Heart right ventricle (tissue), 16 donors: ENCODE data around the gene KIF26B. TPM values are rescaled to one million over a fixed set of nuclear protein-coding genes. Genes with fewer than 3 reads are reported as not detected.
A peak's percentile ranks its signal among the peaks of the same experiment; 100 is the strongest.

ENCODE experiments used
- ATAC-seq, 8 donors: fragments of 200-7000 bp; cut with Tn5 transposase; one replicate each; pipeline ENCODE4 v1.9.1; 2020; ENCODE audit warnings: mild to moderate bottlenecking in 8 of 8, moderate library complexity in 8 of 8, moderate number of reproducible peaks in 1 of 8
- DNase-seq, 2 donors: peaks; one replicate each; pipeline ENCODE4 v3.0.0-alpha.2; 2020
- H3K27ac ChIP-seq, 10 donors: fragments of 200-600 bp; sonication (generic) in 2 of 10; one replicate each; pipeline versions ENCODE4 v1.5.0 to v1.8.0; 2020 to 2022; ENCODE audit warnings: mild to moderate bottlenecking in 3 of 10
- H3K27me3 ChIP-seq, 7 donors: fragments of 200-600 bp; one replicate each; pipeline ENCODE4 v1.8.0; 2021 to 2022; ENCODE audit warnings: mild to moderate bottlenecking in 2 of 7
- H3K36me3 ChIP-seq, 9 donors: fragments of 200-600 bp; sonication (generic) in 1 of 9; one replicate each; pipeline versions ENCODE4 v1.5.0 to v1.8.0; 2020 to 2022; ENCODE audit warnings: mild to moderate bottlenecking in 2 of 9
- H3K4me1 ChIP-seq, 9 donors: fragments of 200-600 bp; sonication (generic) in 1 of 9; one replicate each; pipeline versions ENCODE4 v1.5.0 to v1.8.0; 2020 to 2022; ENCODE audit warnings: mild to moderate bottlenecking in 4 of 9
- H3K4me3 ChIP-seq, 10 donors: fragments of 200-600 bp; sonication (generic) in 2 of 10; one replicate each; pipeline versions ENCODE4 v1.5.0 to v1.8.0; 2020 to 2022; ENCODE audit warnings: mild to moderate bottlenecking in 7 of 10, moderate library complexity in 2 of 10
- H3K9me3 ChIP-seq, 11 donors: fragments of 200-600 bp in 10 of 11; sonication (generic) in 2 of 11; one replicate each; pipeline versions ENCODE4 v1.5.0 to v1.8.0; 2013 to 2022; ENCODE audit warnings: mild to moderate bottlenecking in 2 of 11, control low read depth in 1 of 11, moderate library complexity in 1 of 11
- CTCF ChIP-seq, 9 donors: fragments of 200-600 bp; sonication (generic) in 2 of 9; IDR thresholded peaks; one replicate each; pipeline versions ENCODE4 v1.5.0 to v1.8.0; 2021 to 2022; ENCODE audit warnings: antibody characterized with exemption in 9 of 9, mild to moderate bottlenecking in 5 of 9, moderate library complexity in 1 of 9
- WGBS, 2 donors: extraction: QIAGEN DNeasy Blood & Tissue Kit; methylation state at CpG; one replicate each; pipeline ENCODE4 v1.1.7; 2013; ENCODE audit warnings: inconsistent platforms in 1 of 2; 5-methylcytosine and 5-hydroxymethylcytosine counted together
- intact Hi-C, 10 donors: fragments of 100-400 bp; cut with DNase I; formaldehyde crosslinking; loops; one replicate each; pipeline versions ENCODE4 v1.11.1 to v1.14.2; 2022
- polyA plus RNA-seq, 2 donors: library from polyadenylated mRNA; stranded (reverse); fragments of 200-250 nt; gene quantifications; one replicate each; pipeline ENCODE4 v1.2.3, GENCODE V29; 2013
- total RNA-seq, 10 donors: library from RNA; stranded (reverse); fragmentation: NEBNext Ultra II Directional in 3 of 10; extraction: Animal tissue kit (Norgen Biotek cat#: 25700) in 3 of 10; gene quantifications; one replicate each; pipeline versions ENCODE4 v1.2.1 to v1.2.4, GENCODE V29; 2021 to 2023
- donor health status: Arrhythmogenic right ventricular cardiomyopathy.
- donor health status: ischemic (EF 13 %, LVEDD 7.1; RV severe dilation, severe dysfunction).
- donor health status: healthy with polysubstance abuse.
- donor health status: DM: no; HTN: yes; CAD: no.
- donor health status: DM: no; HTN: no; CAD: no.
- donor health status: ischemic (EF 25% LVEDD 6.9; RV normal size, moderate dysfunction).
- donor health status: ischemic (EF 25% LVEDD 5.7; RV mildly dilated, moderate dysfunction).
- donor health status: healthy.
- donor health status: DM: yes; HTN: yes; CAD: no.
- donor health status: Ischemic cardiomyopathy.
- donor health status: ischemic (EF 35%, LVEDD 5.7; RV mildly dilated, moderate dysfunction).
- donor health status: nonischemic (EF 11% LVEDD 7.7; RV severe dilation, severe dysfunction).
- donor health status: DM: yes; HTN: yes; CAD: no.
- donor health status: PGD.
- donor health status: ischemic (EF 29% LVEDD 5.4; RV normal size, mild dysfunction).
- donor health status: nonischemic (EF 23%, LVEDD 6.1; RV moderate dilation, normal function).

The KIF26B gene
- total and polyA plus RNA-seq, 12 donors: 0.66 to 8.8 (median 2.8) TPM

GRCh38 chr1:245240648-245241165 lies 85.9 kb downstream of the KIF26B start:
- intact Hi-C loops: no loop called here
- DNase-seq: no peak
- no peak for TF ChIP-seq CTCF (IDR thresholded peaks at IDR 0.05)
- H3K4me3 ChIP-seq: no peak overlapping the region
- no peaks in the 10 kb centered on the region for H3K9me3 ChIP-seq
- no peak for ATAC-seq
- H3K36me3 ChIP-seq: no peaks in the 10 kb centered on the region
- H3K4me1 ChIP-seq: no peaks in the 10 kb centered on the region
- 70 to 82% methylated on average over 6 of the region's 6 CpGs for WGBS, 2 donors
- no peak overlapping the region for H3K27ac ChIP-seq
- H3K27me3 ChIP-seq: peaks cover 0 to 89% (median 14%) of the 10 kb centered on the region in 7 donors

DNA sequence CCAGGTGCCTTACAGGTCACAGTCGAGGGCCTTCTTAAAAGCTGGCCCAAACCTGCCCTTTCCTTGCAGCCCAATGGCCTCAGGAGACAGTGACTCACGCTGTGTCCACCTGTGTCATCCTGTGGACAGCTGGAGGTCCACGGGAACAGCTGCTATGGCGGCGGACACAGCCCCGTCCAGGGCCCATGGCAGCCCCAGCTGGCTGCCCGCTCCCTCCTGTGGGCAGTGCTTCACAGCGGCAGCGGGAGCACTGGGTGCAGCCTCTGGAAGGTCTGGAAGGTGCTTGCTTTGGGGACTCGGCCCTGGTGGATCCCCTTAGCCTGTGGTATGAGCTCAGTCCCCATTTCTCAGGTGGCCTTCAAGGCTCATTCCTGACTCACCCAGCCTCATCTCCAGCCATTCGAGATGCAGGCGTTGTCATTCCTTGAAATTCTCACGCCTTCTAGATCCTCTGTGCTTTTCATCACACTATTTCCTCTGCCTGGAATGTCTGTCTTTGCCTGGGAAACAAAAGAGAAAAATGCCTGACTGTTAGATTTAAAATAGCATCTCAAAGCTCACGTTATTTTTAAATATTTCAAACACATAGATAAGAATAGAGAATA lies 86.8 kb downstream of the KIF26B start:
- H3K27ac ChIP-seq: no peak overlapping the region
- H3K4me3 ChIP-seq: no peak overlapping the region
- no peaks in the 10 kb centered on the region for H3K4me1 ChIP-seq
- no peak for TF ChIP-seq CTCF (IDR thresholded peaks at IDR 0.05)
- no peak for DNase-seq
- H3K9me3 ChIP-seq: no peaks in the 10 kb centered on the region
- ATAC-seq: peak in 1 of 8 donors; percentile 18
- WGBS, 2 donors: 87 to 88% methylated on average over 14 of the region's 14 CpGs
- no peaks in the 10 kb centered on the region for H3K36me3 ChIP-seq
- intact Hi-C loops: no loop called here
- peaks cover 0 to 86% (median 14%) of the 10 kb centered on the region in 7 donors for H3K27me3 ChIP-seq

DNA sequence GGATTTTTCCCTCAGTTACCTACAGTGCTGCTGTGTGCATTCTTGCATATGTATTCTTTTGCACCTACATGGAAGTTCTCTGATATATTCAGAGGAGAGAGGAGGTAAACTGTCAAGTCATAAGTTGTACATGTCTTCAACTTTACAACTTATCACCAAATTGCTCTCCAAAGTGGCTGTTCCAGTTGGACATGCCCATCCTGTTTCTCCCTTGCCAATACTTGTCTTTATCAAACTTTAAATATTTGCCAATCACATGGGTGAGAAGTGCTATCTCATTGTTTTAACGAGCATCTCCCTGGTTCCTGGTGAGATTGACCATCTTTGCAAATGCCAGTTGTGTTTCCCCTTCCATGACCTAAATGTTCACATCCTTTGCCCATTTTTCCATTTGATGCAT lies 88.2 kb downstream of the KIF26B start:
- no peaks in the 10 kb centered on the region for H3K4me1 ChIP-seq
- no peak for TF ChIP-seq CTCF (IDR thresholded peaks at IDR 0.05)
- H3K4me3 ChIP-seq: no peak overlapping the region
- 32 to 39% methylated on average over 1 of the region's 1 CpG for WGBS, 2 donors
- peaks cover 0 to 84% (median 14%) of the 10 kb centered on the region in 7 donors for H3K27me3 ChIP-seq
- ATAC-seq: no peak
- intact Hi-C loops: no loop called here
- H3K36me3 ChIP-seq: no peaks in the 10 kb centered on the region
- no peaks in the 10 kb centered on the region for H3K9me3 ChIP-seq
- DNase-seq: no peak
- no peak overlapping the region for H3K27ac ChIP-seq

GRCh38 chr1:245245021-245245667 lies 90.4 kb downstream of the KIF26B start:
- Histone ChIP-seq H3K36me3 (no peaks in the 10 kb centered on the region), H3K27me3 (peaks cover 0 to 84% (median 4%) of the 10 kb centered on the region in 7 donors), H3K9me3 (peaks cover 0 to under 1% (median 0%) of the 10 kb centered on the region in 11 donors), H3K27ac (no peak overlapping the region), H3K4me3 (no peak overlapping the region), H3K4me1 (no peaks in the 10 kb centered on the region)
- WGBS, 2 donors: 84 to 85% methylated on average over 11 of the region's 11 CpGs
- no peak for TF ChIP-seq CTCF (IDR thresholded peaks at IDR 0.05)
- ATAC-seq: no peak
- DNase-seq: no peak
- intact Hi-C loops: no loop called here
